B cell (primary cell): ENCODE results near the gene ANKRD42.

Experiments
- EZH2 ChIP-seq: IDR thresholded peaks from 2 replicates; pipeline ENCODE4 v1.6.1; 2012; ENCODE audit warnings: borderline replicate concordance, low read depth, mild to moderate bottlenecking, moderate library complexity, low read length; ENCODE audit not compliant: insufficient read depth, poor library complexity, severe bottlenecking
- TF ChIP-seq, protein P1 (sequence below): fragments of 200-600 bp; IDR thresholded peaks from one replicate; pipeline ENCODE4 v1.8.0; 2022; ENCODE audit warnings: antibody characterized with exemption, mild to moderate bottlenecking

DNA sequence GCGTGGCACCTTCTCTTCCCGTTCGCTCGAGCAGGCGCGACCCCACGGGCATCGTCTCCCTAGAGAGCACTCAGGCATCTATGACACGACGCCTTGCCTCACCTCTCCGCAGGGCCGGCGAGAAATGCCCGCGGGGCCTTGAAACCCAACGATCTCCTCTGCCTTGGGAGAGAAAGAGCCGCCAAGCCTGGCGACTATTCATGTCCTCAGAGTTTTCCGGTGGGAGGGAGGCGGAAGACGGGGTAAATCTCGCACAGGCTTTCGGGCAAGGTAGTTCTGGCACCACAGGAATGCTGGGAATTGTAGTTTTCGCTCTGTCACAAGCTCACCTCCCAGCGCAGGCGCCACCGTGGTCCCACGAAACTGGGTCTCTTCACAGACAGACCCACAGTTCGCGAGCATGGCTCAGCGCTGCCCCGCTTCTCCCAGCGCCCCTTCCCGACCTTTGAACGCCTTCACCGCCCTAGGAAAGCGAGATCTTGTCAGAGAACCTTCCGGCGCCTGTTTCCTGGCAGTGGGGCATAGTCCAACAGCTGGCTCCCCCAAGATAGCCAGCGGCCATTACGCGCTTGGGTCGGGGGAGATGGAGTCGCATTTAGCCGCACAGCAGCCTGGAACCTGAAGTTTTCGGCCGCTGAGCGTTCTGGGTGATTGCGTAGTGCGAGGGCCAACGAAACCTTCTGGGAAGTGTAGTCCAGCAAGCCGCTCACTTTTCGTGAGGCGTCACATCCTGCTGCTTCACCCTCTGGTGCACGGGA is 92.4 kb downstream of the ANKRD42 start, which contains the start of gene CCDC90B:
- TF ChIP-seq, protein P1, sequence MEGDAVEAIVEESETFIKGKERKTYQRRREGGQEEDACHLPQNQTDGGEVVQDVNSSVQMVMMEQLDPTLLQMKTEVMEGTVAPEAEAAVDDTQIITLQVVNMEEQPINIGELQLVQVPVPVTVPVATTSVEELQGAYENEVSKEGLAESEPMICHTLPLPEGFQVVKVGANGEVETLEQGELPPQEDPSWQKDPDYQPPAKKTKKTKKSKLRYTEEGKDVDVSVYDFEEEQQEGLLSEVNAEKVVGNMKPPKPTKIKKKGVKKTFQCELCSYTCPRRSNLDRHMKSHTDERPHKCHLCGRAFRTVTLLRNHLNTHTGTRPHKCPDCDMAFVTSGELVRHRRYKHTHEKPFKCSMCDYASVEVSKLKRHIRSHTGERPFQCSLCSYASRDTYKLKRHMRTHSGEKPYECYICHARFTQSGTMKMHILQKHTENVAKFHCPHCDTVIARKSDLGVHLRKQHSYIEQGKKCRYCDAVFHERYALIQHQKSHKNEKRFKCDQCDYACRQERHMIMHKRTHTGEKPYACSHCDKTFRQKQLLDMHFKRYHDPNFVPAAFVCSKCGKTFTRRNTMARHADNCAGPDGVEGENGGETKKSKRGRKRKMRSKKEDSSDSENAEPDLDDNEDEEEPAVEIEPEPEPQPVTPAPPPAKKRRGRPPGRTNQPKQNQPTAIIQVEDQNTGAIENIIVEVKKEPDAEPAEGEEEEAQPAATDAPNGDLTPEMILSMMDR = no peak
- TF ChIP-seq EZH2 = no peak
